SK-N-SH treated with all-trans-retinoic acid at 6 μM for 48 hours (cell line): ENCODE measurements around the gene SLC13A1.

Experiments used
- OSR1 ChIP-seq: fragments of 250-450 bp; sonication (Bioruptor Pico); IDR thresholded peaks from 2 replicates; pipeline ENCODE4 v1.8.0; 2022; ENCODE audit warnings: moderate library complexity, mild to moderate bottlenecking, inconsistent platforms
- ZFP3 ChIP-seq: fragments of 250-450 bp; sonication (Bioruptor Pico); IDR thresholded peaks from 2 replicates; pipeline ENCODE4 v1.5.0; 2020; ENCODE audit warnings: mild to moderate bottlenecking, moderate library complexity

DNA sequence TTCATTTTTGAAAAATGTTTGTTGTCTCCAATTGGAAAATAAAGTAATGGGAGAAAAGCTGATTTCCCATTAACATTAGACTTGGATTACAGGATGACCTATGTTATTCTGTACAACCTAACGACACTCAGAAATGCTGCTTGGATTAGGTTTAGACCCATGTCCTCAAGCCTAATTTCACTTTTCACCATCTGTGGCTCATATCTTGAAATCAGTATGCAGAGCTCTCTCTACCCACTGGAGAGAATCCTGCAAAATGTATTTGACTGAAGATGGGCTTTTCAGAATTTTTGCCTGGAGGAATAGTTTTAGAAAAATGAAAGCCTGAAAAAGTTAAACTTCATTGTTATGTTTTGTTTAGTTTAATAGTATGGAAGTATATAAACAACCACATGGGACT lies 63.8 kb downstream of the SLC13A1 start:
- TF ChIP-seq ZFP3 (CRISPR knock-in tag) = no peak
- no peak for TF ChIP-seq OSR1 (CRISPR knock-in tag)
